GM23338 (cell line): Measurements from ENCODE around the gene SMIM7. TPM values are rescaled to one million over a fixed set of nuclear protein-coding genes. Genes with fewer than 3 reads are reported as not detected.

ENCODE experiments used
- ATAC-seq: fragments of 200-7000 bp; cut with Tn5 transposase; 3 replicates; pipeline ENCODE4 v1.9.1; 2020
- DNase-seq: peaks from one replicate; pipeline ENCODE4 v3.0.0-alpha.2; 2015; ENCODE audit warnings: low spot score
- H2AFZ ChIP-seq: fragments of 200-600 bp; sonication (generic); 2 replicates; pipeline ENCODE4 v1.8.0; 2016; ENCODE audit warnings: antibody characterized with exemption, mild to moderate bottlenecking, moderate library complexity
- H3F3A ChIP-seq: fragments of 200-600 bp; sonication (generic); replicated peaks from 2 replicates; pipeline ENCODE4 v1.8.0; 2017; ENCODE audit warnings: antibody characterized with exemption, mixed run types, low read depth
- H3K27ac ChIP-seq: fragments of 200-600 bp; sonication (generic); 2 replicates; pipeline ENCODE4 v1.6.1; 2016; ENCODE audit warnings: low read depth
- H3K27me3 ChIP-seq: fragments of 200-600 bp; sonication (generic); 2 replicates; pipeline ENCODE4 v1.8.0; 2016; ENCODE audit warnings: mild to moderate bottlenecking, mixed run types, moderate library complexity; ENCODE audit not compliant: insufficient read depth
- H3K36me3 ChIP-seq: fragments of 200-600 bp; sonication (generic); 2 replicates; pipeline ENCODE4 v1.8.0; 2016; ENCODE audit warnings: mild to moderate bottlenecking; ENCODE audit not compliant: insufficient read depth
- H3K4me1 ChIP-seq: fragments of 200-600 bp; sonication (generic); 2 replicates; pipeline ENCODE4 v1.8.0; 2016; ENCODE audit warnings: mild to moderate bottlenecking, moderate library complexity; ENCODE audit not compliant: insufficient read depth
- H3K4me2 ChIP-seq: fragments of 200-600 bp; sonication (generic); 2 replicates; pipeline ENCODE4 v1.7.1; 2017; ENCODE audit warnings: mixed run types
- H3K4me3 ChIP-seq: fragments of 200-600 bp; sonication (generic); 2 replicates; pipeline ENCODE4 v1.6.1; 2016; ENCODE audit warnings: mixed run types
- H3K79me2 ChIP-seq: fragments of 200-600 bp; sonication (generic); replicated peaks from 2 replicates; pipeline ENCODE4 v1.8.0; 2017; ENCODE audit warnings: mild to moderate bottlenecking; ENCODE audit not compliant: insufficient read depth
- H3K9me2 ChIP-seq: fragments of 200-600 bp; sonication (generic); 2 replicates; pipeline ENCODE4 v1.8.0; 2017; ENCODE audit not compliant: insufficient read depth
- H4K20me1 ChIP-seq: fragments of 200-600 bp; sonication (generic); replicated peaks from 2 replicates; pipeline ENCODE4 v1.8.0; 2017; ENCODE audit warnings: mild to moderate bottlenecking; ENCODE audit not compliant: insufficient read depth
- H3K27ac Mint-ChIP-seq: 2 replicates; pipeline ENCODE4 v1.8.0; 2020; ENCODE audit warnings: inconsistent platforms, mild to moderate bottlenecking, moderate library complexity, mixed read lengths
- H3K27me3 Mint-ChIP-seq: 3 replicates; pipeline ENCODE4 v1.8.0; 2022; ENCODE audit warnings: low read depth, mild to moderate bottlenecking, moderate library complexity, mixed read lengths, inconsistent platforms; ENCODE audit not compliant: insufficient read depth, poor library complexity
- H3K36me3 Mint-ChIP-seq: 3 replicates; pipeline ENCODE4 v1.8.0; 2021; ENCODE audit warnings: low read depth, mild to moderate bottlenecking, inconsistent platforms, moderate library complexity, mixed read lengths
- H3K4me1 Mint-ChIP-seq: 3 replicates; pipeline ENCODE4 v1.8.0; 2020; ENCODE audit warnings: mild to moderate bottlenecking, inconsistent platforms, mixed read lengths
- H3K4me3 Mint-ChIP-seq: 3 replicates; pipeline ENCODE4 v1.8.0; 2021; ENCODE audit warnings: moderate library complexity, mild to moderate bottlenecking, inconsistent platforms, mixed read lengths
- H3K9me3 Mint-ChIP-seq: 3 replicates; pipeline ENCODE4 v1.8.0; 2020; ENCODE audit warnings: moderate library complexity, mild to moderate bottlenecking, inconsistent platforms, mixed read lengths
- CREB1 ChIP-seq: fragments of 250-450 bp; sonication (Bioruptor Pico); IDR thresholded peaks from 2 replicates; pipeline ENCODE4 v1.5.0; 2020; ENCODE audit warnings: low read depth, mild to moderate bottlenecking, moderate library complexity
- CTCF ChIP-seq, 2 experiments: fragments of 200-600 bp in 1 of 2; sonication (generic) in 1 of 2; conservative IDR thresholded peaks; 2 replicates each; pipeline versions ENCODE4 v1.5.1 to v1.6.1; 2016 to 2017; ENCODE audit warnings: antibody characterized with exemption in 2 of 2, low read depth in 2 of 2, mild to moderate bottlenecking in 2 of 2, moderate library complexity in 1 of 2
- ETS1 ChIP-seq: IDR thresholded peaks from 2 replicates; pipeline ENCODE4 v1.6.1; 2016; ENCODE audit warnings: antibody characterized with exemption
- EZH2 ChIP-seq: fragments of 200-600 bp; sonication (generic); IDR thresholded peaks from one replicate; pipeline ENCODE4 v1.8.0; 2017; ENCODE audit warnings: antibody characterized with exemption, mild to moderate bottlenecking, low read depth; ENCODE audit not compliant: unreplicated experiment
- EZH2phosphoT487 ChIP-seq: fragments of 200-600 bp; sonication (generic); IDR thresholded peaks from one replicate; pipeline ENCODE4 v1.8.1; 2018; ENCODE audit warnings: antibody characterized with exemption; ENCODE audit not compliant: unreplicated experiment
- JUNB ChIP-seq: IDR thresholded peaks from one replicate; pipeline ENCODE4 v1.6.1; 2016; ENCODE audit warnings: antibody characterized with exemption; ENCODE audit not compliant: unreplicated experiment
- NANOG ChIP-seq: IDR thresholded peaks from 2 replicates; pipeline ENCODE4 v1.6.1; 2016; ENCODE audit warnings: antibody characterized with exemption, borderline replicate concordance
- POLR2AphosphoS5 ChIP-seq: IDR thresholded peaks from 2 replicates; pipeline ENCODE4 v1.6.1; 2016; ENCODE audit warnings: antibody characterized with exemption, low read depth
- REST ChIP-seq: IDR thresholded peaks from one replicate; pipeline ENCODE4 v1.6.1; 2018; ENCODE audit warnings: antibody characterized with exemption; ENCODE audit not compliant: unreplicated experiment
- STAT1 ChIP-seq: IDR thresholded peaks from one replicate; pipeline ENCODE4 v1.6.1; 2016; ENCODE audit warnings: antibody characterized with exemption; ENCODE audit not compliant: unreplicated experiment
- ZNF114 ChIP-seq: fragments of 250-450 bp; sonication (Bioruptor Pico); IDR thresholded peaks from 2 replicates; pipeline ENCODE4 v1.5.0; 2020; ENCODE audit warnings: mild to moderate bottlenecking, moderate library complexity
- ZNF331 ChIP-seq: fragments of 250-450 bp; sonication (Bioruptor Pico); IDR thresholded peaks from 2 replicates; pipeline ENCODE4 v1.5.0; 2020; ENCODE audit warnings: low read depth, mild to moderate bottlenecking, moderate library complexity
- ZNF462 ChIP-seq: fragments of 250-450 bp; sonication (Bioruptor Pico); IDR thresholded peaks from 2 replicates; pipeline ENCODE4 v1.5.0; 2020; ENCODE audit warnings: mild to moderate bottlenecking, moderate library complexity
- polyA plus RNA-seq: library from polyadenylated mRNA; unstranded; fragments of >200 nt; fragmentation: Nextera tagmentation; extraction: Ambion mirVana; gene quantifications from 2 replicates; pipeline ENCODE4 v1.2.1, GENCODE V29; 2016
- total RNA-seq: library from RNA; depleted of rRNA; stranded (reverse); fragments of >200 nt; shearing (Covaris generic); gene quantifications from 2 replicates; pipeline ENCODE4 v1.2.3, GENCODE V29; 2014

The SMIM7 gene
- total and polyA plus RNA-seq, 2 experiments from 2014 or later, result 81.7 to 84.5 TPM

GRCh38 chr19:16659464-16659831 lies 496 bp downstream of the SMIM7 start:
- no peak for ATAC-seq
- Mint-ChIP-seq H3K9me3 (no peaks in the 10 kb centered on the region), H3K4me3 (peak overlapping the region; percentile 98), H3K27ac (peak overlapping the region; percentile 100), H3K4me1 (peaks cover 8% of the 10 kb centered on the region; the same call in 2 of the 3 replicates), H3K36me3 (peaks cover 45% of the 10 kb centered on the region), H3K27me3 (peaks cover 15% of the 10 kb centered on the region)
- H3F3A ChIP-seq, result 0 out of 2 replicates have a peak, but pooled peaks cover 3% of the 10 kb centered on the region
- peaks cover 13% of the 10 kb centered on the region for H3K4me1 ChIP-seq
- no peak for DNase-seq
- peak overlapping the region; percentile 98 for H3K4me2 ChIP-seq
- no peaks in the 10 kb centered on the region for H3K27me3 ChIP-seq
- TF ChIP-seq NANOG (no peak), ZNF114 (CRISPR knock-in tag) (no peak), POLR2AphosphoS5 (no peak), CREB1 (CRISPR knock-in tag) (no peak), EZH2 (no peak), STAT1 (no peak), ZNF331 (no peak), EZH2phosphoT487 (no peak), ZNF462 (CRISPR knock-in tag) (no peak), ETS1 (no peak), CTCF (conservative IDR thresholded peaks at IDR 0.05; ENCODE audit: low read depth in 2 of 2) (no peak), JUNB (no peak), REST (no peak)
- no peaks in the 10 kb centered on the region for H3K9me2 ChIP-seq
- peaks cover 18% of the 10 kb centered on the region for H3K36me3 ChIP-seq
- no peak overlapping the region for H2AFZ ChIP-seq
- peaks cover 71% of the 10 kb centered on the region for H3K79me2 ChIP-seq
- peaks cover 28% of the 10 kb centered on the region for H4K20me1 ChIP-seq
- H3K4me3 ChIP-seq, result peak overlapping the region; percentile 73
- peak overlapping the region; percentile 63; the same call in 1 of the 2 replicates for H3K27ac ChIP-seq
